ENCODE measurements around the gene ALKBH6.

The ALKBH6 gene

GRCh38 chr19:36014012-36014924 is at the start of gene ALKBH6:
ALKBH6 (minus strand) TSS chr19:36014213; CDS start chr19:36013397, 816 bp downstream.
- no peak for TF ChIP-seq ESRRG (CRISPR knock-in tag; IDR thresholded peaks at IDR 0.05)
- no peak for TF ChIP-seq ZFP3 (CRISPR knock-in tag; IDR thresholded peaks at IDR 0.05)
- TF ChIP-seq ZNF565 (CRISPR knock-in tag; conservative IDR thresholded peaks at IDR 0.05; ENCODE audit: low read depth): no peak
- TF ChIP-seq CSDC2 (CRISPR knock-in tag; IDR thresholded peaks at IDR 0.05): no peak
- TF ChIP-seq PATZ1 (CRISPR knock-in tag; IDR thresholded peaks at IDR 0.05; ENCODE audit: borderline replicate concordance): no peak
- no peak for TF ChIP-seq TCF4 (CRISPR knock-in tag; IDR thresholded peaks at IDR 0.05; ENCODE audit: borderline replicate concordance)
- TF ChIP-seq CREB5 (CRISPR knock-in tag; IDR thresholded peaks at IDR 0.05; ENCODE audit: low read depth): no peak
- TF ChIP-seq POU6F1 (CRISPR knock-in tag; IDR thresholded peaks at IDR 0.05; ENCODE audit: borderline replicate concordance, low read depth): no peak
- no peak for TF ChIP-seq ZNF8 (CRISPR knock-in tag; IDR thresholded peaks at IDR 0.05)
- no peak for TF ChIP-seq ZFP30 (CRISPR knock-in tag; IDR thresholded peaks at IDR 0.05)
- TF ChIP-seq ZC3H10 (CRISPR knock-in tag; IDR thresholded peaks at IDR 0.05): no peak
- TF ChIP-seq TOX (CRISPR knock-in tag; IDR thresholded peaks at IDR 0.05; ENCODE audit: borderline replicate concordance): no peak
- TF ChIP-seq ZNF70 (CRISPR knock-in tag; IDR thresholded peaks at IDR 0.05): no peak
- TF ChIP-seq TSHZ2 (CRISPR knock-in tag; IDR thresholded peaks at IDR 0.05): no peak
- peak; percentile 98 for ATAC-seq

GRCh38 chr19:36061367-36061766 is 47.4 kb upstream of the ALKBH6 start:
- no peak for ATAC-seq
- TF ChIP-seq ESRRG (CRISPR knock-in tag; IDR thresholded peaks at IDR 0.05): no peak
- no peak for TF ChIP-seq ZFP3 (CRISPR knock-in tag; IDR thresholded peaks at IDR 0.05)

GRCh38 chr19:36060430-36060829 is 46.4 kb upstream of the ALKBH6 start:
- TF ChIP-seq SNAI2 (CRISPR knock-in tag; IDR thresholded peaks at IDR 0.05) (no peak), TOX (CRISPR knock-in tag; IDR thresholded peaks at IDR 0.05; ENCODE audit: borderline replicate concordance) (no peak), ZNF70 (CRISPR knock-in tag; IDR thresholded peaks at IDR 0.05) (no peak), GLIS3 (CRISPR knock-in tag; IDR thresholded peaks at IDR 0.05) (no peak), ESRRG (CRISPR knock-in tag; IDR thresholded peaks at IDR 0.05) (no peak)
- peak; percentile 96 for ATAC-seq

GRCh38 chr19:36059180-36059910 is 45.3 kb upstream of the ALKBH6 start:
- no peak for ATAC-seq
- no peak for TF ChIP-seq ZNF565 (CRISPR knock-in tag; conservative IDR thresholded peaks at IDR 0.05; ENCODE audit: low read depth)

All from SK-N-SH treated with all-trans-retinoic acid at 6 μM for 48 hours (cell line).